Measurements from ENCODE around the gene TMEM156. TPM values are rescaled to one million over a fixed set of nuclear protein-coding genes. Genes with fewer than 3 reads are reported as not detected.

Gene TMEM156
- polyA plus RNA-seq, 1 donor from 2014 or later: not detected

DNA sequence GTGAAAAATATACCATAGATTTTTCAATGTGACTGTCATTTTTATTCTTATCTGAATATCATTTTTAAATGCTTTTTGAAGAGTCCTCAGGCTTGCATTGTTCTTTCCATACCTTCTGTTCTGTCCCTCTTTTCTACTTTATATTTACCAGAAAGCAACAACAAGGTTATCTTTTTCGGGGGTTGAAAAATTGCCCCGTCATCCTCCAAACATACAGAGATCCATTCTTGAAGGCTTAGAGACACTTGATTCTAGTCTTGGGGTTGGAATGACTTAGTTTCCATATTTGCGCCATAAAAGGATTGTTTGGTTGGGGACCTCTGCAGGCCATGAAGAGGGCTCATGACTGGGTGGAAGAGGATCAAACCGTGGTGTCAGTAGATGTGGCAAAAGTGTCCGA lies 101.1 kb downstream of the TMEM156 start:
- Histone ChIP-seq H3K27me3 (ENCODE audit: insufficient read depth, low read depth, low read length) (no peaks in the 10 kb centered on the region), H3K9me3 (ENCODE audit: low read length) (no peaks in the 10 kb centered on the region), H3K4me3 (ENCODE audit: low read length) (no peak overlapping the region), H3K9ac (ENCODE audit: low read length) (no peak overlapping the region), H3F3A (ENCODE audit: insufficient read depth, low read length, poor library complexity, severe bottlenecking) (no peaks in the 10 kb centered on the region), H3K4me2 (ENCODE audit: low read length) (no peak overlapping the region), H3K27ac (ENCODE audit: low read length) (no peak overlapping the region), H2AFZ (ENCODE audit: low read depth, low read length) (no peak overlapping the region), H4K20me1 (ENCODE audit: insufficient read depth) (no peaks in the 10 kb centered on the region), H3K9me2 (ENCODE audit: insufficient read depth, low read length) (no peaks in the 10 kb centered on the region), H3K36me3 (ENCODE audit: insufficient read depth, low read length) (no peaks in the 10 kb centered on the region), H3K79me2 (replicated peaks; ENCODE audit: insufficient read depth, low read length) (no peaks in the 10 kb centered on the region)
- TF ChIP-seq EZH2 (IDR thresholded peaks at IDR 0.05; ENCODE audit: borderline replicate concordance, insufficient read depth, low read length, poor library complexity, severe bottlenecking) (no peak), TAF1 (IDR thresholded peaks at IDR 0.05; ENCODE audit: low read depth) (no peak), EP300 (conservative IDR thresholded peaks at IDR 0.05; ENCODE audit: poor library complexity, severe bottlenecking) (no peak)
- TF ChIP-seq, protein P1, sequence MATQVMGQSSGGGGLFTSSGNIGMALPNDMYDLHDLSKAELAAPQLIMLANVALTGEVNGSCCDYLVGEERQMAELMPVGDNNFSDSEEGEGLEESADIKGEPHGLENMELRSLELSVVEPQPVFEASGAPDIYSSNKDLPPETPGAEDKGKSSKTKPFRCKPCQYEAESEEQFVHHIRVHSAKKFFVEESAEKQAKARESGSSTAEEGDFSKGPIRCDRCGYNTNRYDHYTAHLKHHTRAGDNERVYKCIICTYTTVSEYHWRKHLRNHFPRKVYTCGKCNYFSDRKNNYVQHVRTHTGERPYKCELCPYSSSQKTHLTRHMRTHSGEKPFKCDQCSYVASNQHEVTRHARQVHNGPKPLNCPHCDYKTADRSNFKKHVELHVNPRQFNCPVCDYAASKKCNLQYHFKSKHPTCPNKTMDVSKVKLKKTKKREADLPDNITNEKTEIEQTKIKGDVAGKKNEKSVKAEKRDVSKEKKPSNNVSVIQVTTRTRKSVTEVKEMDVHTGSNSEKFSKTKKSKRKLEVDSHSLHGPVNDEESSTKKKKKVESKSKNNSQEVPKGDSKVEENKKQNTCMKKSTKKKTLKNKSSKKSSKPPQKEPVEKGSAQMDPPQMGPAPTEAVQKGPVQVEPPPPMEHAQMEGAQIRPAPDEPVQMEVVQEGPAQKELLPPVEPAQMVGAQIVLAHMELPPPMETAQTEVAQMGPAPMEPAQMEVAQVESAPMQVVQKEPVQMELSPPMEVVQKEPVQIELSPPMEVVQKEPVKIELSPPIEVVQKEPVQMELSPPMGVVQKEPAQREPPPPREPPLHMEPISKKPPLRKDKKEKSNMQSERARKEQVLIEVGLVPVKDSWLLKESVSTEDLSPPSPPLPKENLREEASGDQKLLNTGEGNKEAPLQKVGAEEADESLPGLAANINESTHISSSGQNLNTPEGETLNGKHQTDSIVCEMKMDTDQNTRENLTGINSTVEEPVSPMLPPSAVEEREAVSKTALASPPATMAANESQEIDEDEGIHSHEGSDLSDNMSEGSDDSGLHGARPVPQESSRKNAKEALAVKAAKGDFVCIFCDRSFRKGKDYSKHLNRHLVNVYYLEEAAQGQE (IDR thresholded peaks at IDR 0.05; ENCODE audit: borderline replicate concordance): no peak

DNA sequence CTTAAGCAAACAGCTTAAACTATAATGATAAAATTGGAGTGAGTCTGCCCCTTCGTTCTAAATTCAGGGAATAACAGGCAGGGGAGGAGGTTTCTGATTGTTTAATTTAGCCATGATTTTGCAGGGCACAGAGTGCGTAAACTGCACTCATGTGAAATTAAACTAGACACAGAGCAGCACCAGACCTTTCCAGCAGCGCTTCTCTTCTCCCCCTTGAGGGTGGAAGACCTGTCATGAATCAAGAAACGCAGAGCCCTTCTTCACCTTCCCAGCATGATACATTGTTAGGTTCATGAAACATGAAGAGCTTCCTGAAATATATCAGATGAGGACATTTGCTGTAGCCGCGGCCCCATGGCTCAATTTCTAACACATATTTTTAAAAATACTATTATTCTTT lies 101.5 kb downstream of the TMEM156 start:
- Histone ChIP-seq H3K27me3 (ENCODE audit: insufficient read depth, low read depth, low read length) (no peaks in the 10 kb centered on the region), H3K36me3 (ENCODE audit: insufficient read depth, low read length) (no peaks in the 10 kb centered on the region), H3K79me2 (replicated peaks; ENCODE audit: insufficient read depth, low read length) (no peaks in the 10 kb centered on the region), H3K9me2 (ENCODE audit: insufficient read depth, low read length) (no peaks in the 10 kb centered on the region), H3K9me3 (ENCODE audit: low read length) (no peaks in the 10 kb centered on the region), H3K4me2 (ENCODE audit: low read length) (no peak overlapping the region), H3F3A (ENCODE audit: insufficient read depth, low read length, poor library complexity, severe bottlenecking) (no peaks in the 10 kb centered on the region), H3K9ac (ENCODE audit: low read length) (no peak overlapping the region), H2AFZ (ENCODE audit: low read depth, low read length) (no peak overlapping the region), H3K4me3 (ENCODE audit: low read length) (no peak overlapping the region), H3K27ac (ENCODE audit: low read length) (no peak overlapping the region), H4K20me1 (ENCODE audit: insufficient read depth) (no peaks in the 10 kb centered on the region)
- TF ChIP-seq POLR2AphosphoS5 (IDR thresholded peaks at IDR 0.05) (no peak), SMC3 (conservative IDR thresholded peaks at IDR 0.05; ENCODE audit: poor library complexity) (no peak), EZH2 (IDR thresholded peaks at IDR 0.05; ENCODE audit: borderline replicate concordance, insufficient read depth, low read length, poor library complexity, severe bottlenecking) (no peak), EP300 (conservative IDR thresholded peaks at IDR 0.05; ENCODE audit: poor library complexity, severe bottlenecking) (no peak), MXI1 (conservative IDR thresholded peaks at IDR 0.05; ENCODE audit: poor library complexity, severe bottlenecking) (no peak), TAF1 (IDR thresholded peaks at IDR 0.05; ENCODE audit: low read depth) (no peak), RAD21 (conservative IDR thresholded peaks at IDR 0.05) (no peak)
- TF ChIP-seq, protein P1 (IDR thresholded peaks at IDR 0.05; ENCODE audit: borderline replicate concordance): no peak
- TF ChIP-seq, protein P2, sequence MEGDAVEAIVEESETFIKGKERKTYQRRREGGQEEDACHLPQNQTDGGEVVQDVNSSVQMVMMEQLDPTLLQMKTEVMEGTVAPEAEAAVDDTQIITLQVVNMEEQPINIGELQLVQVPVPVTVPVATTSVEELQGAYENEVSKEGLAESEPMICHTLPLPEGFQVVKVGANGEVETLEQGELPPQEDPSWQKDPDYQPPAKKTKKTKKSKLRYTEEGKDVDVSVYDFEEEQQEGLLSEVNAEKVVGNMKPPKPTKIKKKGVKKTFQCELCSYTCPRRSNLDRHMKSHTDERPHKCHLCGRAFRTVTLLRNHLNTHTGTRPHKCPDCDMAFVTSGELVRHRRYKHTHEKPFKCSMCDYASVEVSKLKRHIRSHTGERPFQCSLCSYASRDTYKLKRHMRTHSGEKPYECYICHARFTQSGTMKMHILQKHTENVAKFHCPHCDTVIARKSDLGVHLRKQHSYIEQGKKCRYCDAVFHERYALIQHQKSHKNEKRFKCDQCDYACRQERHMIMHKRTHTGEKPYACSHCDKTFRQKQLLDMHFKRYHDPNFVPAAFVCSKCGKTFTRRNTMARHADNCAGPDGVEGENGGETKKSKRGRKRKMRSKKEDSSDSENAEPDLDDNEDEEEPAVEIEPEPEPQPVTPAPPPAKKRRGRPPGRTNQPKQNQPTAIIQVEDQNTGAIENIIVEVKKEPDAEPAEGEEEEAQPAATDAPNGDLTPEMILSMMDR (IDR thresholded peaks at IDR 0.05; ENCODE audit: poor library complexity, severe bottlenecking): no peak

Measured in neural cell (in vitro differentiated cells).